Activated T-cell treated with anti-CD3 and anti-CD28 coated beads, Interleukin-2, amount 50 U/mL, for 1 hour (primary cell): Measurements from ENCODE around the gene SYNM.

ENCODE experiments used
- DNase-seq: peaks from one replicate; pipeline ENCODE4 v3.0.0-alpha.2; 2020

The SYNM gene

DNA sequence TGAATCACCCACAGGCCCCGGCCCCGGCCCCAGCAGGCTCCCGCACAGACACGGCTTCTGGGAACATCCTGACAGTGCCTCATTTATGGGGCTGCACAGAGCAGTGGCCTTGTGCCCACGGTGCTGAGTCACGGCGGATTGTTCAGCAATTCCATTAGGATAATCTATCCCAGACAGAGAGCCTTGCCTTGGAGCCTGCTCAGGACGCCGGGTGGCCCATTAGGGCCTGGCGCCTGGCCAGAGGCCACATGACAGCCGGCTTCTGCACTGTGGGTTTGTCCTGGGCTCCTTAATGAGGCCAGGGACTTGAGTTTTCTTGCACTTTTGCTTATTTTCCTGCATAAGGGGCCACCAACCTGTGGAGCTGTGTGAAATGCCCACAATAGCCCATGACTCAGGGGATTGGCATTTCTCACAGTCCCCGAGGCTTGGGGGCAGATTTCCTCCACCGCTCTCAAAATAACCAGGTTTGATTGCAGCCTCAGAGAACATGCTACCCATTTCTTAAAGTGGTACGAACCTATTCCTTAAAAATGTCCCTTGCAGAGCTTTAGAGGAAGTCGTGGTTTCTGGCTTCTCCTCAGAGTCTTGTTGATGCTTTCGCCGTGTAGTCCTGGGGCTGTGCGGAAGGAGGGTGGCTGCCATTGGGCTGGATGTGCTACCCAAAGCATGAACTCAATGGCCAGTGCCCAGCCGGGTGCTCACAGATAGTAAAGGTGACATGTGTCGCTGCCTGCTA is 19.0 kb downstream of the SYNM start:
- DNase-seq = no peak

DNA sequence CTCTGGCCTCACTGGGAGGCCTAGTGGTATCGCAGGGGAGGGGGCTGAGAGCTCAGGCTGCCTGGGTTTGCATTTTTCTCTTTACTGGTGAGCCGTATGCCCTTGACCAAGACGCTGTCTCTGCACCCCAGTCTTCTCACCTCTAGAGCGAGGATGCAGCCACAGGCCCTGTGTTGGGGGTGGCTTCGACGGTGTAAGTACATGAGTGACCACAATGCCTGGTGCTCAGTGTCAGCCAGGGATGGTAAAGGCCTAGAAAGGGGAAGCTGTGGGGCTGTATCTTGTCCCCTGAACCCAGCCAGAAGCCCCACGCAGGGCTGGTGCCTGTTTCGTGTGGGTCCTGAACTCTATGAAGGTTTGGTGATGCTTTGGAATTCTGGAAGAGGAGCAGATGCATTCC is 19.8 kb downstream of the SYNM start:
- DNase-seq = no peak

DNA sequence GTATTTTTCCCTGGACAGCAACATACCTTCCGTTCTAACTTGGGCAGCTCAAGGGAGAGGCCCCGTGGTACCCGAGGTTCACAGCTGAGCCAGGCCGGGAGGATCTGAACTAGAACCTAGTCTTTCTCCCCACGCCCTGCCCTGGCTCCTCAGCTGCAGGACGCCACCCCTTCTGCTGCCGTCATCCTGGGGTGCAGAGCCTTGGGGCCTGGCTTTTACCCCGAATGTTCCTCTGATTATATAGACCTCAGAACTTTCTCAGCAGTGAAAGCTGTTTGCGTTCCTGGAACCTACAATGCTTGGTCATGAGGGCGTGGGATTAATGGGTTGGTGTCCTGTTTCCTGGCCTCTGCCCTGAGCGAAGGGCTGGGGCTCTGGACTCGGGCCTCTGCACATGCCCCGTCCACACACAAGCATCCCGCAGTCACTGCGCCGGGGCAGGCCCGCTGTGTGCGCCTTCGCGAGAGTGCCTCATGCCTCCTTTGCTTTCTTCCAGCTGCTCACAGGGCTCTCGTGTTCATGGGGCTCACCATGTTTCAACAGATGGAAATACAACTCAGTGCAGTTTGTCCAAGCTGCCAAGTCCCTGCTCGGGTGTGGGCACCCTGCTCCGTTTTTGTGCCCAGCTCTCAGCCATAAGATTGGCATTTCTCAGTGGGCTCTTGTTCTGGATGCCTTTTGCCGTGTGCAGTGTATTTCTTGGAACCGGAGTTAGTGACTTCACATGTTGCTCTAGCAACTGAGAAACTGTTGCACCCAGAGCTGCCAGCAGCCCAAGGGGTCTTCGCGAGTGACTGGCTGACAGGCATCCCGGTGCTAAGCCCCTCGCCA is 20.4 kb downstream of the SYNM start:
- DNase-seq = no peak

DNA sequence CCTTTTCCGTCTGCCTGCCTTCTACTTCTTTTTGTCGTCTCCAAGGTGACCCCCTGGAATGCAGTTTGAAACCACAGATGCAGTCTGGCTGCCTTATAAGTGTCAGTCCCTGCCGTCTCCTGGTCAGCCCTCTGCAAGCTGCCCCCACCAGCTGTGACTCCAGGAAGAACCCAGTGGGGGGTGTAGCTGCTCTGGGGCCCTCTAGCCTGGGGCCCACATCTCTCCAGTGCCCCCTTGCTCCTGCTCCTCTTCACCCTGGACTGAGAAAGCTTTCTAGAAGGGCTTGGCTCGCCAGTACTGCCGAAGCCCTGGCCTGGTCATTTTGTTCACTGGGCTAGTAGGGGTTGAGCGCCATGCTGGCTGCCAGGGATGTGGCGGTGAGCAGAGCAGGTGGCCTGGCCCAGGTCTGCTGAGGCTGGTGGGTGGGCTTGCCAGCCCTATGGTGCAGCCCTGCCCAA is 21.3 kb downstream of the SYNM start:
- no peak for DNase-seq

DNA sequence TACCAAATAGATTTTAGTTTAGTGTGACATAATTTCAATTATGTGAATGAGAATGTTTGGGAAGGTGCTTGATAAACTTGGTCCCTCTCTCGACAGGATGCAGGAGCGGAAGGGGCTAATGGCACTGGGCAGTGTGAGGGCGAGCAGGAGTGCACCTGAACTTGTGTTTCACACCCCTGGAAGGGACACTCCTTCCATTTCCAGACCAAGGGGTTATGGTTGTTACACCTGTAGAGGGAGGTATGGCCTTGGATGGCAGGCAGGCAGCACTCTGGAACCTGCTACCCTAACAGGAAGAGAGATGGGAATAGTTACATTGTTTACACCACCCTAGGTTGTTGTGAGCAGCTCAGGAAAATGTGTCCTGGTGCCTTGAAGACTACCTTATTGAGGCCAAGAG is 22.1 kb downstream of the SYNM start:
- no peak for DNase-seq

DNA sequence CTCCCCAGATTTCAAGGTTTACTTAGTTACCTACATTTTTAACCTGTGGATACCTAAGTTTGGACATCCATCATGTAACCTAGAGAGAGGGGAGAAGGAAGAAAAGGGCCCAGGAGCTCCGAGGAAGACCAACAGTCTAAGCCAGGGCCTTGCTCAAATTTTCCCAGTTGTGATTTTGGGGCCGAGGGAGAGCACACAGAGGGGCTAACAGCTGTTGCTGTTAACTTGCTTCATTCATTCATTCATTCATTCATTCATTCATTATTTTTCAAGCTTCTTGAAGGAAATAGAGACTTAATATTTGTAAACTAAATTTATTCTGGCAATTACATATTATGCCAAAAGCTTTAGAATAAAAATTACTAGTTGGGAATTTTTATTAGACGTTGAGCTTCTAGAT is 22.9 kb downstream of the SYNM start:
- no peak for DNase-seq

DNA sequence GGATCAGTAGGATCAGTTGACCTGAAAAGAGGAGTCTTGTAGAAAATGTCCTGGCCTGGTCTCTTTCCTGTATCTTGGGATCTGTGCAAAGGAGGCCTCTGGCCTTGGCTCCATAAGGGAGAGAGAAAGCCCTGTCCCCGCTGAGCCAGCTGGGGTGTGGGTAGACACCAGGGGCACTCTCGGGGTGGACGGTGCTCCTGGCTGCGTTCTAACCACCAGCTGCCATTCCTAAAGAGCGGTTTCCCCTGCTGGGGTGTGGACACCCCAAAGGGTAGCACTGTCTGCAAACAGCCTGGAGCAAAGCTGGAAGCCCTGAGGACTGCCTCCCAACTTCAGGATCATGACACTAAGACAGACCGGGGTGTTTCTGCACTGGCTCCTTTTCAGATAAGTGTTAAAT is 23.5 kb downstream of the SYNM start:
- DNase-seq = no peak

DNA sequence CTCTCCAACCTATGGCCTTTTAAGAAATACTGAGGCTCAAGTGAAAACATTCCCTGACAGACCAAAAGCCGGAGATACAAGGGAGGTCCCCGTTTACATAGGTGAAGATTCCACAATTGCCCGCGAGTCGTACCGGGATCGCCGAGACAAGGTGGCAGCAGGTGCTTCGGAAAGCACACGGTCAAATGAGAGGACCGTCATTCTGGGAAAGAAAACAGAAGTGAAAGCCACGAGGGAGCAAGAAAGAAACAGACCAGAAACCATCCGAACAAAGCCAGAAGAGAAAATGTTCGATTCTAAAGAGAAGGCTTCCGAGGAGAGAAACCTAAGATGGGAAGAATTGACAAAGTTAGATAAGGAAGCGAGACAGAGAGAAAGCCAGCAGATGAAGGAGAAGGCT is 24.8 kb downstream of the SYNM start:
- no peak for DNase-seq

DNA sequence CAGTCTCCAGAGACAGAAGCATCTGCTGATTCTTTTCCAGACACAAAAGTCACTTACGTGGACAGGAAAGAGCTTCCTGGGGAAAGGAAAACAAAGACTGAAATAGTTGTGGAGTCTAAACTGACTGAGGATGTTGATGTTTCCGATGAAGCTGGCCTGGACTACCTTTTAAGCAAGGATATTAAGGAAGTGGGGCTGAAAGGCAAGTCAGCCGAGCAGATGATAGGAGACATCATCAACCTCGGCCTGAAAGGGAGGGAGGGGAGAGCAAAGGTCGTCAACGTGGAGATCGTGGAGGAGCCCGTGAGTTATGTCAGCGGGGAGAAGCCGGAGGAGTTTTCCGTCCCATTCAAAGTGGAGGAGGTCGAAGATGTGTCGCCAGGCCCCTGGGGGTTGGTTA is 25.4 kb downstream of the SYNM start:
- DNase-seq = no peak

DNA sequence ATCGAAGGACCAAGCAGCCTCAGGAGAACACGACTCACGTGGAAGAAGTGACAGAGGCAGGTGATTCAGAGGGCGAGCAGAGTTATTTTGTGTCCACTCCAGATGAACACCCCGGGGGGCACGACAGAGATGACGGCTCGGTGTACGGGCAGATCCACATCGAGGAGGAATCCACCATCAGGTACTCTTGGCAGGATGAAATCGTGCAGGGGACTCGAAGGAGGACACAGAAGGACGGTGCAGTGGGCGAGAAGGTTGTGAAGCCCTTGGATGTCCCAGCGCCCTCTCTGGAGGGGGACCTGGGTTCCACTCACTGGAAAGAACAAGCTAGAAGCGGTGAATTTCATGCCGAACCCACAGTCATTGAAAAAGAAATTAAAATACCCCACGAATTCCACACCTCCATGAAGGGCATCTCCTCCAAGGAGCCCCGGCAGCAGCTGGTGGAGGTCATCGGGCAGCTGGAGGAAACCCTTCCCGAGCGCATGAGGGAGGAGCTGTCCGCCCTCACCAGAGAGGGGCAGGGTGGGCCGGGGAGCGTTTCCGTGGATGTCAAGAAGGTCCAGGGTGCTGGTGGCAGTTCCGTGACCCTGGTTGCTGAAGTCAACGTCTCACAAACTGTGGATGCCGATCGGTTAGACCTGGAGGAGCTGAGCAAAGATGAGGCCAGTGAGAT is 26.0 kb downstream of the SYNM start:
- DNase-seq = no peak

DNA sequence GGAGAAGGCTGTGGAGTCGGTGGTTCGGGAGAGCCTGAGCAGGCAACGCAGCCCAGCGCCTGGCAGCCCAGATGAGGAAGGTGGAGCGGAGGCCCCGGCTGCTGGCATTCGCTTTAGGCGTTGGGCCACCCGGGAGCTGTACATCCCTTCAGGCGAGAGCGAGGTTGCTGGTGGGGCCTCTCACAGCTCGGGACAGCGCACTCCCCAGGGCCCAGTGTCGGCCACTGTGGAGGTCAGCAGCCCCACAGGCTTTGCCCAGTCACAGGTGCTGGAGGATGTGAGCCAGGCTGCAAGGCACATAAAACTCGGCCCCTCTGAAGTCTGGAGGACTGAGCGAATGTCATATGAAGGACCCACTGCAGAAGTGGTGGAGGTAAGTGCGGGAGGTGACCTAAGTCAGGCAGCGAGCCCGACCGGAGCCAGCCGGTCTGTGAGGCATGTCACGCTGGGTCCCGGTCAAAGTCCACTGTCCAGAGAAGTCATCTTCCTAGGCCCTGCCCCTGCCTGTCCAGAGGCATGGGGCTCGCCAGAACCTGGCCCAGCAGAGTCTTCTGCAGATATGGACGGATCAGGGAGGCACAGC is 26.7 kb downstream of the SYNM start:
- no peak for DNase-seq

DNA sequence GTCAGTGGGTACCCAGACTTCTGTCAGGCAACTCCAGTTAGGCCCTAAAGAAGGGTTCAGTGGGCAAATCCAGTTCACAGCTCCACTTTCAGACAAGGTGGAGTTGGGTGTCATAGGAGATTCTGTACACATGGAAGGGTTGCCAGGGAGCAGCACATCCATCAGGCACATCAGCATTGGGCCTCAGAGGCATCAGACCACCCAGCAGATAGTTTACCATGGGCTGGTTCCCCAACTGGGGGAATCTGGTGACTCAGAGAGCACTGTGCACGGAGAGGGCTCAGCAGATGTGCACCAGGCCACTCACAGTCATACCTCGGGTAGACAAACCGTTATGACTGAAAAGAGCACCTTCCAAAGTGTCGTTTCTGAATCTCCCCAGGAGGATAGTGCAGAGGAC is 27.2 kb downstream of the SYNM start:
- no peak for DNase-seq

DNA sequence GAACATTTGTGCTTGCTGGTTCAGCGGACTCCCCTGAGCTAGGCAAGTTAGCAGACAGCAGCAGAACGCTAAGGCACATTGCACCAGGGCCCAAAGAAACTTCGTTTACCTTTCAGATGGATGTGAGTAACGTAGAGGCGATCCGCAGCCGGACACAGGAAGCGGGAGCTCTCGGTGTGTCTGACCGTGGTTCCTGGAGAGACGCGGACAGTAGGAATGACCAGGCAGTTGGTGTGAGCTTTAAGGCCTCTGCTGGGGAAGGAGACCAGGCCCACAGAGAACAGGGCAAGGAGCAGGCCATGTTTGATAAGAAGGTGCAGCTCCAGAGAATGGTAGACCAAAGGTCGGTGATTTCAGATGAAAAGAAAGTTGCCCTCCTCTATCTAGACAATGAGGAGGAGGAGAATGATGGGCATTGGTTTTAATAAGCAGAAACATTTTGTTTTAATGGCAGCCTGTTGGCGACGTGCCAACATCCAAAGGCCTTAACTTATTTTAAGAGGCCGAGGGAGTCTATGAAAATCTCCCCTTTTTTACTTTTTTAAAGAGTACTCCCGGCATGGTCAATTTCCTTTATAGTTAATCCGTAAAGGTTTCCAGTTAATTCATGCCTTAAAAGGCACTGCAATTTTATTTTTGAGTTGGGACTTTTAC is 27.9 kb downstream of the SYNM start:
- no peak for DNase-seq

DNA sequence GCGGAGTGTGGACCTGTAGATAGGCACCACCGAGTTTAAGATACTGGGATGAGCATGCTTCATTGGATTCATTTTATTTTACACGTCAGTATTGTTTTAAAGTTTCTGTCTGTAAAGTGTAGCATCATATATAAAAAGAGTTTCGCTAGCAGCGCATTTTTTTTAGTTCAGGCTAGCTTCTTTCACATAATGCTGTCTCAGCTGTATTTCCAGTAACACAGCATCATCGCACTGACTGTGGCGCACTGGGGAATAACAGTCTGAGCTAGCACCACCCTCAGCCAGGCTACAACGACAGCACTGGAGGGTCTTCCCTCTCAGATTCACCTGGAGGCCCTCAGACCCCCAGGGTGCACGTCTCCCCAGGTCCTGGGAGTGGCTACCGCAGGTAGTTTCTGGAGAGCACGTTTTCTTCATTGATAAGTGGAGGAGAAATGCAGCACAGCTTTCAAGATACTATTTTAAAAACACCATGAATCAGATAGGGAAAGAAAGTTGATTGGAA is 29.5 kb downstream of the SYNM start:
- no peak for DNase-seq

DNA sequence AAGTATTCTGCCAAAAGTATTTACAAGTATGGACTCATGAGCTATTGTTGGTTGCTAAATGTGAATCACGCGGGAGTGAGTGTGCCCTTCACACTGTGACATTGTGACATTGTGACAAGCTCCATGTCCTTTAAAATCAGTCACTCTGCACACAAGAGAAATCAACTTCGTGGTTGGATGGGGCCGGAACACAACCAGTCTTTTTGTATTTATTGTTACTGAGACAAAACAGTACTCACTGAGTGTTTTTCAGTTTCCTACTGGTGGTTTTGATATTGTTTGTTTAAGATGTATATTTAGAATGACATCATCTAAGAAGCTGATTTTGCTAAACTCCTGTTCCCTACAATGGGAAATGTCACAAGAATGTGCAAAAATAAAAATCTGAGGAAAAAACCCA is 30.3 kb downstream of the SYNM start:
- no peak for DNase-seq

DNA sequence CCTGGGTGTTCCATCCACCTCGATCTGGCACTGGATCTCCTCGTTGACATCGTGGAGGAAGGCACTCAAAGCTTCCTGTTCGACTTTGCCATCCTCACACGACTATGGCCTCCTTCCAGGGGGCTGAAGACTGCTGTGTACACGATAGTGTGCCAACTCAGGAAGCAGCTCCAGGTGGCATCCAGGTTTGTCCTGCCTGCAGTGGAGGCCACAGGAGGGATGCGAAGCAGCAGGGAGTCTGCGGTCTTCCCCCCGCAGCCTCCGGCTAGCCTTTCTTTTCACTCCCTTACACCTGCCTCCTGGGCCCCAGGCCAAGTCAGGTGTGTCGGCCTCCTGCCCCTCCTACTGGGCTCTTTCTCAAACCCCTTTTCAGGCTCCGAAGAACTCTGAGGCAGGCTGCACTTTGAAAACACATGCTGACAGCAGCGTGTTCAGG is 32.2 kb downstream of the SYNM start:
- DNase-seq = no peak

DNA sequence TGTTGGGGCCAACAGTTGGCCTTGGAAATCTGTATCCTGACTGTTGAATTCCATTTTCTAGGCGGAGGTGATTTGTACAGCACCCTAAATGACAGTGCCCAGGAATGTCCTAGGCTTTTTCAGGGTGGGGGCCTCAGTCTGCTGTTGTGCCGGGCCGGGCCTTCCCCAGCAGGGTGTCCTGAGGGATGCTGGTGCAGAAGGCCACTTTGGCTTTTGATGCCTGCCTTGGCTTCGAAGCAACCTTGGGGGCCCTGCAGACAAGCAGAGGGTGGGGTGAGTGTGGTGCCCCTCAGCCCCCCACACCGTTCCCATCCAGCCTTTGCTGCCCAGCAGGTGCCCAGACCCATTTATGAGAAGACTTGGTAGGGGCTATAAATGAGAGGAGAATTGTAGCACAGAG is 33.0 kb downstream of the SYNM start:
- DNase-seq = no peak

DNA sequence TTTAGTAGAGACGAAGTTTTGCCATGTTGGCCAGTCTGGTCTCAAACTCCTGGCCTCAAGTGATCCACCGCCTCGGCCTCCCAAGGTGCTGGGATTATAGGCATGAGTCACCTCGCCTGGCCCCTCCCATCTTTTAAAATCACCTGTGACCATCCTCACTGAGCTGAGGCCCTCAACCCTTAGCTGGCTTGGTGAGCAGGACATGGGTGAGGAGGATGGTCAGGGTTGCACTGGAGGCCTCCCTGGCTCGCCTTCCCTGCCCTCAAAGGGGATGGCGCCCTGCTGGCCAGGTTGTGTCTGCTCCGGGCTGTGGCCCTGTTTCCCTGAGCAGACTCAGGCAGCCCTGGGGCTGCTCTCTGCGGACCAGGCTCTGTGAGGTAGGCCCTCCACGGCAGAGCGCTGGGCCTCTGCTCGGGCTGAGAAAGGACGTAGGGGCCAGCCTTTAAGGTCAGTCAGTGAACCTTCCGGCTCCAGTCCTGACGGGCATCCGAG is 33.7 kb downstream of the SYNM start:
- DNase-seq = no peak

DNA sequence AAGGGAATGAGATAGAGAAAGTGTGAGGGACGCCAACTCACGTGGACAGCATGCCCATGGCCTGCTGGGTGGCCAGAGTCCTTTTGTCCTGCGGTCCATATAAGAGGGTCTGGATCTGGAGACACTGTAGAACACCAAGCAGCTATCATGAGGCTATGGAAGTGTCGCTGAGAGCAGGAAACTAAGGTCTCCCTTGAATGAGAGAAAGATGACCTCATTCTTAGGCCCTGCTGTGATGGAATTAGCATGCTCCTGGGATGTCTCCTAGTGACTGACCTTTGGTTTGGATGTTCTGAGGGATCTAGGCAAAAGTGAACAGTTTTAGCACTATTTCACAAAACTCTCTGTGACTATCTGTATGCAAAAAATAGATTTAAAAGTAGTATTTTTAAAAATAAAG is 34.4 kb downstream of the SYNM start:
- no peak for DNase-seq

DNA sequence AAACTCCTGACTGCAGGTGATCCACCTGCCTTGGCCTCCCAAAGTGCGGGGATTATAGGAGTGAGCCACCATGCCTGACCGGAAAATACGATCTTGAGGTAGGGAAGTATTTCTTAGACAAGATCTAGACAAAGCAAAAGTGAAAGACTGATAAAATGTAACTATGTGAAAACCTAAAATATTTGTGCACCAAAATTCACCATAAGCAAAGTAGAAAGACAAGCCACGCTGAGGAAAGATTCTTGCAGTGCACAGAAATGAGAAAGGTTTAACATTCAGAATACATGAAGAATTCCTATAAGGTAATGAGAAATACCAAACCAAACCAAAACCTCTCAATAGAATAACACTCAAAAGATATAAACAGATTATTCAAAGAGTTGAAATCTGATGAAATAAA is 35.7 kb downstream of the SYNM start:
- DNase-seq = no peak

DNA sequence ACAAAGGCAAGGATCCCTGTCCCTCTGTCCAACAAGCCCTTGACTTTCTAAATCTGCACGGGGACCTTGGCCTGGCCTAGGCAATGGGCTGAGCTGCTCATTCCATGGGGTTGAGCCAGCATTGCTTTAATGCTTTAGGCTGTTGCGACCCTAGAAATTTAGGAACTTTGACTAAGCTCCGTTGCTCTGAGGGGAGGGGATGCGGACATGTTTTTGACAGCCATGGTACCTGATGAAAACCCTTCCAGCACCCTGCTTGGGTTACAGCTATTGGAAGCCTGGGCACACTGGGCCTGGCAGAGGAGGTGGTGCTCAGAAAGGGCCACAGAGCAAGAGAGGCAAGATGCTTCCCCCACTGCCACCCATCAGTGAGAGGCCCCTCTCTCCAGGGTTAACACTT is 37.1 kb downstream of the SYNM start:
- no peak for DNase-seq

DNA sequence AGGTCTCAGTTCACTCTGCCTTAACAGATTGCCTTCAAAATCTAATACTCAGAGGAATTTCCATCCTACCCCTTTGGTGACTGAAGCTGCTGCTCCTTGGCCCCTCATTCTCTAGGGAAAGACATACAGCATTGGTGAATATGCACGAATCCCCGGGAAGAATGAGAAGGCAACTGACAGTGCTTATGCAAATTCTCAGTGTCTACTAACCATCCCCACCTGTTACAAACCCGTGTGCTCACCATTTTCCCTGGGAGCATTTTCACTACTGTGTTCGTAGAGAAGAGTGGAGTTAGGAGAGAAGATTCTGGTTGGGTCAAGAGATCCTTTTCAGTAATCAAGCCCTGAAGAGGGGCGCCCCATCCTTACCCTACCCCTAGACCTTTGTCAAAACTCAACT is 37.7 kb downstream of the SYNM start:
- DNase-seq = no peak

DNA sequence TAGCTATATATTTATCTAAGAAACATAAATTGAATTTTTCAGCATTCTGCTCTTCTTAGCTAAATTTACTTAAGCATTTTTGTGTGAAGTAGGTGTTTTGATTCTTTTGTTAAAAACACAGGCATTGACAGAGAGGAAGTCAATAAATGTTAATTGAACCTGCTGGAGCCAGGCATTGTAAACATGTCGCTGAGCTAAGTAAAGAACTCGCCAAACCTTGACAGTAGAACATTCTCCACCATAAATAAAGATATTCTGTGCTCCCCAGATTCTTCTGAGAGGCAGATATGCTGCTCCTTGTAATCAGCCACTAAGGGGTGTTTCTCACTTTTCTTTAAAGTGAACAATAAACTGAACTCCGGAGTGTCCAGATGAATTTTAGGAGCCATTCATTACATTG is 38.4 kb downstream of the SYNM start:
- no peak for DNase-seq
